ENCODE data around the gene CEACAM19. TPM values are rescaled to one million over a fixed set of nuclear protein-coding genes. Genes with fewer than 3 reads are reported as not detected.

Gene CEACAM19
- total RNA-seq, 4 donors from 2014 or later, result 0.78 to 5.5 (median 3.8) TPM

GRCh38 chr19:44645407-44646048, 25.8 kb upstream of the CEACAM19 start:
- 76 to 83% methylated on average over 8 of the region's 8 CpGs for WGBS, 2 donors
- DNase-seq, result no peak
- Histone ChIP-seq H3K9me3 (no peaks in the 10 kb centered on the region), H3K27ac (peak overlapping the region in 1 of 3 donors; percentile 17), H3K4me3 (replicated peaks in 1 of 3) (no peak overlapping the region), H3K4me1 (peaks cover 20 to 45% of the 10 kb centered on the region in 2 donors), H3K27me3 (no peaks in the 10 kb centered on the region), H3K36me3 (peaks cover 4 to 7% of the 10 kb centered on the region in 2 donors)
- no peak for TF ChIP-seq POLR2A (IDR thresholded peaks at IDR 0.05)
- no peak for TF ChIP-seq CTCF (IDR thresholded peaks at IDR 0.05)
- intact Hi-C loops (cut with DNase I), result no loop called here

GRCh38 chr19:44646049-44646416, 25.2 kb upstream of the CEACAM19 start:
- H3K4me1 ChIP-seq, result peaks cover 20 to 45% of the 10 kb centered on the region in 2 donors
- intact Hi-C loops (cut with DNase I), result no loop called here
- no peaks in the 10 kb centered on the region for H3K9me3 ChIP-seq
- peak overlapping the region in 1 of 3 donors; percentile 27 for H3K27ac ChIP-seq
- no peak for DNase-seq
- H3K36me3 ChIP-seq, result peaks cover 9 to 12% of the 10 kb centered on the region in 2 donors
- H3K4me3 ChIP-seq (replicated peaks in 1 of 3), result no peak overlapping the region
- whole genome bisulfite sequencing, 2 donors, result 94 to 97% methylated on average over 3 of the region's 3 CpGs
- no peaks in the 10 kb centered on the region for H3K27me3 ChIP-seq
- TF ChIP-seq POLR2A (IDR thresholded peaks at IDR 0.05) (no peak), CTCF (IDR thresholded peaks at IDR 0.05) (no peak)

- Histone ChIP-seq H3K27me3 (no peaks in the 10 kb centered on the region), H3K4me3 (replicated peaks in 1 of 3) (no peak overlapping the region), H3K9me3 (no peaks in the 10 kb centered on the region), H3K4me1 (peaks cover 20 to 45% of the 10 kb centered on the region in 2 donors), H3K36me3 (peaks cover 20 to 23% of the 10 kb centered on the region in 2 donors), H3K27ac (peak overlapping the region in 2 of 3 donors; percentile 87 to 90)
- no peak for TF ChIP-seq POLR2A (IDR thresholded peaks at IDR 0.05)
- no peak for TF ChIP-seq CTCF (IDR thresholded peaks at IDR 0.05)
- intact Hi-C loops (cut with DNase I), result no loop called here
- 88 to 92% methylated on average over 13 to 26 of the region's 31 CpGs for WGBS, 2 donors
- DNase-seq, result no peak
These were observed 24.1 kb upstream of the CEACAM19 start for GRCh38 chr19:44647144-44647543.

DNA sequence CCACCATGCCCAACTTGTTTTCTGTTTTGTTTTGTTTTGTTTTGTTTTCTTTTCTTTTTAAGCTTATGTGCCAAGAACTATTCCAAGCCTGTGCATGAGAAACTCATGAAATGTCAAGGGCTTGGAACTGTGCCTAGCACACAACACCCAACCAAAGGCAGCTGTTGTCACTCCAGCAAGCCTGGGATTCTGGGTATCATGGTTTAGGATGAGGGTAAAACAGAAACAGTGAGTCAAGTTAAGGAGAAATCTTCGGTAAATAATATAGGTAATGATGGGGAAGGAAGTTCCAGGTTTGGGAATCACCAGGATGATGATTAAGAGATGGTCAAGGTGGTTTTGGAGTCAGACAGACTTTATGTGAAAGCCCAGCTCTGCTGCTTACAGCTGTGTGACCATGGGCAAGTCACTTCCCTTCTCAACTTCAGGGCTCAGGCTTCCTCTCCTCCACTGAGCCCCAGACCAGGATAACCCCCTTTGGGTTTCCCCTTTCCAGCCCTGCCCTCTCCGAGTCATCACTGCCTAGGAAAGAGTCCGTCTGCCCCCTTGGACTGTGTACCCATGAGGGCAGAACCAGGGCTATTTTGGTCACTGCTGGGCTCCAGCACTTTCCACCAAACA, 22.5 kb upstream of the CEACAM19 start:
- H3K27me3 ChIP-seq, result no peaks in the 10 kb centered on the region
- no peak overlapping the region for H3K4me3 ChIP-seq (replicated peaks in 1 of 3)
- TF ChIP-seq CTCF (IDR thresholded peaks at IDR 0.05), result no peak
- no peak for TF ChIP-seq POLR2A (IDR thresholded peaks at IDR 0.05)
- H3K36me3 ChIP-seq, result peaks cover 36 to 39% of the 10 kb centered on the region in 2 donors
- peaks cover 20 to 45% of the 10 kb centered on the region in 2 donors for H3K4me1 ChIP-seq
- no peaks in the 10 kb centered on the region for H3K9me3 ChIP-seq
- DNase-seq, result peak; percentile 83 to 86
- intact Hi-C loops (cut with DNase I), result no loop called here
- peak overlapping the region; percentile 78 to 90 (median 87) for H3K27ac ChIP-seq
- 67 to 80% methylated on average over 3 of the region's 3 CpGs for WGBS, 2 donors

DNA sequence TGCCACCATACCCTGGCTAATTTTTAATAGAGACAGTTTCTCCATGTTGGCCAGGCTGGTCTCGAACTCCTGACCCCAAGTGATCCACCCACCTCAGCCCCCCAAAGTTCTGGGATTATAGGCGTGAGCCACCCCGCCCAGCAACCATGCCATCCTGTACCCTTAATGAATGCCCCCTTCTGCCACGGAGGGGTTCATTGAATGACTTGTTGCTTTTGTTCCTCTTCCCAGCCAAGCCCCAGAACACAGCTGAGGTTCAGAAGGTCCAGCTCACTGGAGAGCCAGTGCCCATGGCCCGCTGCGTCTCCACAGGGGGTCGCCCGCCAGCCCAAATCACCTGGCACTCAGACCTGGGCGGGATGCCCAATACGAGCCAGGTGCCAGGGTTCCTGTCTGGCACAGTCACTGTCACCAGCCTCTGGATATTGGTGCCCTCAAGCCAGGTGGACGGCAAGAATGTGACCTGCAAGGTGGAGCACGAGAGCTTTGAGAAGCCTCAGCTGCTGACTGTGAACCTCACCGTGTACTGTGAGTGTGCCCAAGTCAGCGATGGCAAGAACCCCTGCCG, 21.6 kb upstream of the CEACAM19 start:
- intact Hi-C loops (cut with DNase I), result no loop called here
- Histone ChIP-seq H3K4me1 (peaks cover 20 to 45% of the 10 kb centered on the region in 2 donors), H3K9me3 (no peaks in the 10 kb centered on the region), H3K27me3 (no peaks in the 10 kb centered on the region), H3K4me3 (replicated peaks in 1 of 3) (no peak overlapping the region), H3K36me3 (peaks cover 42 to 43% of the 10 kb centered on the region in 2 donors), H3K27ac (peak overlapping the region; percentile 78 to 90 (median 85))
- 73 to 92% methylated on average over 11 to 15 of the region's 15 CpGs for WGBS, 2 donors
- TF ChIP-seq POLR2A (IDR thresholded peaks at IDR 0.05) (no peak), CTCF (IDR thresholded peaks at IDR 0.05) (no peak)
- peak; percentile 56 to 77 for DNase-seq
